Esophagus muscularis mucosa (tissue), 4 donors: Measurements from ENCODE around the gene TM2D1.

Source experiments
- EP300 ChIP-seq: sonication (generic); formaldehyde crosslinking; IDR thresholded peaks from one replicate; pipeline ENCODE4 v1.6.1; 2017; ENCODE audit warnings: antibody characterized with exemption
- POLR2A ChIP-seq: fragments of 450-650 bp; IDR thresholded peaks from one replicate; pipeline ENCODE4 v1.6.1; 2017; ENCODE audit warnings: antibody characterized with exemption, moderate library complexity, mild to moderate bottlenecking, low read depth
- POLR2AphosphoS5 ChIP-seq, 2 donors: sonication (generic); formaldehyde crosslinking; IDR thresholded peaks; one replicate each; pipeline ENCODE4 v1.6.1; 2017; ENCODE audit warnings: antibody characterized with exemption in 2 of 2
- TF ChIP-seq, protein P1 (sequence below), 3 experiments: fragments of 200-600 bp in 2 of 3; fragments of 450-650 bp in 1 of 3; sonication (generic) in 2 of 3; IDR thresholded peaks; one replicate each; pipeline ENCODE4 v1.5.1; 2017 to 2019; ENCODE audit warnings: antibody characterized with exemption in 3 of 3, mild to moderate bottlenecking in 2 of 3, moderate library complexity in 1 of 3

DNA sequence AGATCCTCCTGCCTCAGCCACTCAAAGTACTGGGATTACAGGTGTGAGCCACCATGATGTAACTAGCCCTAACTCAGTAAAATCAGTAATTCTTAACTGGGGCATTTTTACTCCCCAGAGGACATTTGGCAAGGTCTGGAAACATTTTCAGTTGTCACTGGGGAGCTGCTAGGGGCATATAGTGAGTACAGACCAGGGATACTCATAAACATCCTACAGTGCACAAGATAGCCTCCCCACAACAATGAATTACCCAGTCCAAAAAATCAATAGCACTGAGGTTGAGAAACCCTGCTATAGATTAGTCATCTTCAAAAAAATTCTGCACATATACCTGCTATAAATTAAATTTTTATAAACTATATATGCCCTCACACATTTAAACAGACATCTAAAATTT lies 13.0 kb downstream of the TM2D1 start:
- no peak for TF ChIP-seq POLR2AphosphoS5 (IDR thresholded peaks at IDR 0.05)
- TF ChIP-seq, protein P1, sequence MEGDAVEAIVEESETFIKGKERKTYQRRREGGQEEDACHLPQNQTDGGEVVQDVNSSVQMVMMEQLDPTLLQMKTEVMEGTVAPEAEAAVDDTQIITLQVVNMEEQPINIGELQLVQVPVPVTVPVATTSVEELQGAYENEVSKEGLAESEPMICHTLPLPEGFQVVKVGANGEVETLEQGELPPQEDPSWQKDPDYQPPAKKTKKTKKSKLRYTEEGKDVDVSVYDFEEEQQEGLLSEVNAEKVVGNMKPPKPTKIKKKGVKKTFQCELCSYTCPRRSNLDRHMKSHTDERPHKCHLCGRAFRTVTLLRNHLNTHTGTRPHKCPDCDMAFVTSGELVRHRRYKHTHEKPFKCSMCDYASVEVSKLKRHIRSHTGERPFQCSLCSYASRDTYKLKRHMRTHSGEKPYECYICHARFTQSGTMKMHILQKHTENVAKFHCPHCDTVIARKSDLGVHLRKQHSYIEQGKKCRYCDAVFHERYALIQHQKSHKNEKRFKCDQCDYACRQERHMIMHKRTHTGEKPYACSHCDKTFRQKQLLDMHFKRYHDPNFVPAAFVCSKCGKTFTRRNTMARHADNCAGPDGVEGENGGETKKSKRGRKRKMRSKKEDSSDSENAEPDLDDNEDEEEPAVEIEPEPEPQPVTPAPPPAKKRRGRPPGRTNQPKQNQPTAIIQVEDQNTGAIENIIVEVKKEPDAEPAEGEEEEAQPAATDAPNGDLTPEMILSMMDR (IDR thresholded peaks at IDR 0.05) = no peak
- no peak for TF ChIP-seq EP300
- TF ChIP-seq POLR2A = no peak
